Keratinocyte (primary cell): ENCODE data around the gene ALPK1. TPM values are rescaled to one million over a fixed set of nuclear protein-coding genes. Genes with fewer than 3 reads are reported as not detected.

Experiments used
- DNase-seq: peaks from one replicate; pipeline ENCODE4 v3.0.0-alpha.2; 2011; ENCODE audit warnings: low read depth, missing footprints, low spot score
- FAIRE-seq: peaks from 2 replicates; lab custom pipeline; 2011; peaks lifted over from hg19 to GRCh38; lab: Jason Lieb, UNC
- H2AFZ ChIP-seq: 2 replicates; pipeline ENCODE4 v1.6.0; 2012; ENCODE audit warnings: low read length, control low read depth, inconsistent platforms; ENCODE audit not compliant: control insufficient read depth
- H3K27ac ChIP-seq: 2 replicates; pipeline ENCODE4 v1.5.1; 2011; ENCODE audit warnings: low read length; ENCODE audit not compliant: control insufficient read depth, insufficient read depth
- H3K27me3 ChIP-seq: 3 replicates; pipeline ENCODE4 v1.6.0; 2011; ENCODE audit warnings: low read length; ENCODE audit not compliant: control insufficient read depth, insufficient read depth; ENCODE audit errors: extremely low read depth
- H3K36me3 ChIP-seq, 2 experiments: 2 replicates in 1 of 2; 3 replicates in 1 of 2; pipeline ENCODE4 v1.5.1; 2011; ENCODE audit warnings: low read length in 2 of 2, mild to moderate bottlenecking in 1 of 2; ENCODE audit not compliant: control insufficient read depth in 2 of 2, insufficient read depth in 2 of 2; ENCODE audit errors: extremely low read depth in 1 of 2
- H3K4me1 ChIP-seq: 3 replicates; pipeline ENCODE4 v1.5.1; 2011; ENCODE audit warnings: low read length; ENCODE audit not compliant: control insufficient read depth, insufficient read depth; ENCODE audit errors: extremely low read depth
- H3K4me2 ChIP-seq: 3 replicates; pipeline ENCODE4 v1.6.0; 2011; ENCODE audit warnings: low read depth, low read length; ENCODE audit not compliant: control insufficient read depth, insufficient read depth; ENCODE audit errors: extremely low read depth
- H3K4me3 ChIP-seq, 3 experiments: fragments of 200-600 bp in 1 of 3; sonication (generic) in 1 of 3; 2 replicates in 2 of 3; 3 replicates in 1 of 3; pipeline ENCODE4 v1.5.1; 2011 to 2016; ENCODE audit warnings: low read length in 3 of 3, mild to moderate bottlenecking in 3 of 3, control low read depth in 2 of 3, inconsistent platforms in 1 of 3, low read depth in 1 of 3, mixed read lengths in 1 of 3, mixed run types in 1 of 3, moderate library complexity in 1 of 3; ENCODE audit not compliant: control insufficient read depth in 2 of 3, insufficient read depth in 2 of 3; ENCODE audit errors: extremely low read depth in 1 of 3
- H3K79me2 ChIP-seq: 2 replicates; pipeline ENCODE4 v1.6.0; 2012; ENCODE audit warnings: low read length; ENCODE audit not compliant: control insufficient read depth, insufficient read depth
- H3K9ac ChIP-seq: 3 replicates; pipeline ENCODE4 v1.6.0; 2011; ENCODE audit warnings: low read length; ENCODE audit not compliant: control insufficient read depth, insufficient read depth; ENCODE audit errors: extremely low read depth
- H3K9me1 ChIP-seq: 3 replicates; pipeline ENCODE4 v1.6.0; 2011; ENCODE audit warnings: low read length; ENCODE audit not compliant: control insufficient read depth, insufficient read depth; ENCODE audit errors: extremely low read depth
- H3K9me3 ChIP-seq: 2 replicates; pipeline ENCODE4 v1.5.1; 2012; ENCODE audit warnings: low read depth, low read length; ENCODE audit not compliant: control insufficient read depth
- H4K20me1 ChIP-seq: 3 replicates; pipeline ENCODE4 v1.6.0; 2011; ENCODE audit warnings: low read length; ENCODE audit not compliant: control insufficient read depth, insufficient read depth; ENCODE audit errors: extremely low read depth
- CTCF ChIP-seq, 3 experiments: IDR thresholded peaks in 1 of 3; conservative IDR thresholded peaks in 1 of 3; optimal IDR thresholded peaks in 1 of 3; 2 replicates in 2 of 3; 3 replicates in 1 of 3; pipeline versions ENCODE3 to v1.5.1; 2011; ENCODE audit warnings: low read length in 3 of 3, mild to moderate bottlenecking in 3 of 3, moderate library complexity in 2 of 3, control low read depth in 1 of 3, inconsistent platforms in 1 of 3; ENCODE audit not compliant: insufficient read depth in 2 of 3; ENCODE audit errors: extremely low read depth in 1 of 3
- EZH2 ChIP-seq: IDR thresholded peaks from one replicate; pipeline ENCODE4 v1.6.1; 2012; ENCODE audit warnings: inconsistent platforms, mild to moderate bottlenecking, low read length, moderate library complexity
- dilution Hi-C: fragments of 300-500 bp; cut with MboI; formaldehyde crosslinking; loops from one replicate; pipeline ENCODE4 v1.7.0; 2020; ENCODE audit warnings: low sequenced_read_pairs; ENCODE audit not compliant: extremely low pct_ligation_motif_present
- polyA plus RNA-seq, 5 experiments: library from polyadenylated mRNA; depleted of rRNA in 3 of 5; stranded (reverse) in 3 of 5; stranded (forward) in 1 of 5; unstranded in 1 of 5; fragments of >200 nt; gene quantifications; 1 replicate in 1 of 5; 2 replicates in 3 of 5; 3 replicates in 1 of 5; pipeline versions ENCODE4 v1.2.1 to v1.2.3, GENCODE V29; 2011 to 2012; ENCODE audit warnings: missing spikeins in 2 of 5, low read depth in 1 of 5, low replicate concordance in 1 of 5

The ALPK1 gene
- polyA plus RNA-seq, 1 donor (not counting 4 experiments of a cell fraction or from before 2014, with no cell fraction given) = 5.5 TPM

DNA sequence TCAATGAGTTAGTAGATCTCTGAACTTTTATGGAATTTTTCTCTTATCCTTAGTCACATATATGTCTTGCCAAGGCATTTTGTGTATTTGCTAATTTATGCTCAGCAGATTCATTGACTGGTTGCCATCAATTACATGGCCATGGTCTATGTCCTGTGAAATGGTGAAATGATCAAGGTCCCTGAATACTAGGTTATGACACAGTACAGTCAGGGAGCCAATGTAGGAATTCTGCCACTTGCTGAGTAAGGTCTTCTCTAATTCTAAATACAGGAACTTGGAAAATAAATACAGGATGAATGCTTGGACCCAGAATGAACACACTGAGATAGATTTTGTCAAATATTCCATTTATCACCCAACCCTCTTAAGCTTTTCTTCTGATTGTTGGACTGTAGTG lies 35.2 kb downstream of the ALPK1 start:
- Histone ChIP-seq H3K9me3 (no peaks in the 10 kb centered on the region), H3K9ac (no peak overlapping the region), H3K4me3 (no peak overlapping the region), H3K9me1 (no peaks in the 10 kb centered on the region), H4K20me1 (no peaks in the 10 kb centered on the region), H3K27ac (no peak overlapping the region), H3K4me2 (no peak overlapping the region), H3K27me3 (no peaks in the 10 kb centered on the region), H2AFZ (no peak overlapping the region), H3K79me2 (no peaks in the 10 kb centered on the region), H3K4me1 (no peaks in the 10 kb centered on the region), H3K36me3 (no peaks in the 10 kb centered on the region)
- TF ChIP-seq EZH2 (no peak), CTCF (optimal IDR thresholded peaks at IDR 0.05 in 1 of 3, IDR thresholded peaks at IDR 0.05 in 1 of 3, conservative IDR thresholded peaks at IDR 0.05 in 1 of 3; ENCODE audit: extremely low read depth in 1 of 3, insufficient read depth in 2 of 3, low read length in 3 of 3) (no peak)
- no peak for DNase-seq
- dilution Hi-C loops = no loop called here
- no peak for FAIRE-seq

DNA sequence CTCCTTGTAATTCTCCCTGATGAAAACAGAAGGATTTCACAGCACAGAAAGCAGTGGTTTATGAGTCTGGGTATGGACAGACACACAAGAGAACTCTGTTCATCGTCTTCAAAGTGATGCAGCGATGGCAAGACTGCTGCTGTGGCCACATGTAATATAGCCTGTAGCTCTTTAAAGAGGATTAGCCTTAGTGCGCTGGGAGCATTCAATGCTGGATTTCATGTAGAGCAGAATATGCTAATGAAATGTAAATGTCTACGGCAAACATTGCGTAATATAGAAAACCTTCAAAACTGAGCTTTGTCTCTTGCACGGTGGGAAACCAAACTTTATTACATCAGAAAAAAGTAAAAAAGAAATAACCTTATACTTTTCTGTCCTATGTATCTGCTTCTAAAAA lies 42.9 kb downstream of the ALPK1 start:
- FAIRE-seq (no peak), DNase-seq (no peak)
- Histone ChIP-seq H3K27me3 (no peaks in the 10 kb centered on the region), H3K9me1 (peaks cover 2% of the 10 kb centered on the region), H3K79me2 (no peaks in the 10 kb centered on the region), H3K4me1 (no peaks in the 10 kb centered on the region), H3K27ac (no peak overlapping the region), H3K4me3 (no peak overlapping the region), H4K20me1 (no peaks in the 10 kb centered on the region), H3K9ac (no peak overlapping the region), H2AFZ (no peak overlapping the region), H3K9me3 (no peaks in the 10 kb centered on the region), H3K4me2 (no peak overlapping the region), H3K36me3 (no peaks in the 10 kb centered on the region)
- dilution Hi-C loops = no loop called here
- no peak for TF ChIP-seq EZH2

DNA sequence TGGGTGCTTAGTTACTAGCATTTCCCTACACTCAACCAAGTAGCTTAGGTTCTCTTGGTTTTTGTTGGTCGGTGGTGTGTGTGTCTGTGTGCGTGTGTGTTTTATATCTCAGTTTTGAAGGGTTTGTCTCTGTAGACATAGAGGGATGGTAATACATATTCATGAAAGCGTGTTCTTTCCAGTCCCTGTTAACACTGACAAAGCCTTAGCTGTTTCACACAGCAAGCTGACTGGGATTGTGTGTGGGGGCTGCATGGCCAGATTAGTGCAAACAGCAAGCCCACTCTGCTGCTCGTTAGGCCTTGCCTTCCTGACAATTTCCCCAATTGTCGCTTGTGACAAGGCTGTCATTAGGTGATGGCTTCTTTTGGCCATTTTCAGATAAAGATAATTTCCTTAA lies 43.9 kb downstream of the ALPK1 start:
- no peaks in the 10 kb centered on the region for H3K36me3 ChIP-seq
- no peak overlapping the region for H3K27ac ChIP-seq
- H3K27me3 ChIP-seq = no peaks in the 10 kb centered on the region
- TF ChIP-seq EZH2 (no peak), CTCF (optimal IDR thresholded peaks at IDR 0.05 in 1 of 3, IDR thresholded peaks at IDR 0.05 in 1 of 3, conservative IDR thresholded peaks at IDR 0.05 in 1 of 3; ENCODE audit: extremely low read depth in 1 of 3, insufficient read depth in 2 of 3, low read length in 3 of 3) (no peak)
- no peaks in the 10 kb centered on the region for H3K9me3 ChIP-seq
- peaks cover 2% of the 10 kb centered on the region for H3K9me1 ChIP-seq
- no peak overlapping the region for H3K4me2 ChIP-seq
- no peak for FAIRE-seq
- H3K4me3 ChIP-seq = no peak overlapping the region
- dilution Hi-C loops = no loop called here
- H2AFZ ChIP-seq = no peak overlapping the region
- H4K20me1 ChIP-seq = no peaks in the 10 kb centered on the region
- H3K9ac ChIP-seq = no peak overlapping the region
- no peak for DNase-seq
- no peaks in the 10 kb centered on the region for H3K4me1 ChIP-seq
- H3K79me2 ChIP-seq = no peaks in the 10 kb centered on the region
